Endothelial cell (in vitro differentiated cells): Measurements from ENCODE around the gene PC. TPM values are rescaled to one million over a fixed set of nuclear protein-coding genes. Genes with fewer than 3 reads are reported as not detected.

Experiments
- DNase-seq: peaks from one replicate; pipeline ENCODE4 v3.0.0; 2021; ENCODE audit warnings: low spot score
- H3K27ac Mint-ChIP-seq: one replicate; pipeline ENCODE4 v1.8.0; 2021; ENCODE audit warnings: mixed read lengths, inconsistent platforms; ENCODE audit not compliant: unreplicated experiment
- H3K27me3 Mint-ChIP-seq: one replicate; pipeline ENCODE4 v1.8.0; 2021; ENCODE audit warnings: mild to moderate bottlenecking, moderate library complexity, mixed read lengths, inconsistent platforms; ENCODE audit not compliant: unreplicated experiment
- H3K36me3 Mint-ChIP-seq: one replicate; pipeline ENCODE4 v1.8.0; 2021; ENCODE audit warnings: mild to moderate bottlenecking, low read depth, mixed read lengths, inconsistent platforms; ENCODE audit not compliant: unreplicated experiment
- H3K4me1 Mint-ChIP-seq: one replicate; pipeline ENCODE4 v1.8.0; 2021; ENCODE audit warnings: mild to moderate bottlenecking, mixed read lengths, inconsistent platforms; ENCODE audit not compliant: unreplicated experiment
- H3K4me3 Mint-ChIP-seq: one replicate; pipeline ENCODE4 v1.8.0; 2021; ENCODE audit warnings: mild to moderate bottlenecking, mixed read lengths, inconsistent platforms; ENCODE audit not compliant: unreplicated experiment
- H3K9me3 Mint-ChIP-seq: one replicate; pipeline ENCODE4 v1.8.0; 2021; ENCODE audit warnings: mixed read lengths, inconsistent platforms; ENCODE audit not compliant: unreplicated experiment
- CTCF ChIP-seq: fragments of 200-600 bp; sonication (generic); IDR thresholded peaks from one replicate; pipeline ENCODE4 v1.5.0; 2021; ENCODE audit warnings: antibody characterized with exemption; ENCODE audit not compliant: unreplicated experiment
- total RNA-seq: library from RNA; stranded (reverse); fragmentation: NEBNext Ultra II Directional; extraction: Animal tissue kit (Norgen Biotek cat#: 25700); gene quantifications from one replicate; pipeline ENCODE4 v1.2.1, GENCODE V29; 2021; ENCODE audit not compliant: unreplicated experiment

The PC gene
- total RNA-seq, 1 donor from 2014 or later, result 5.8 TPM

DNA sequence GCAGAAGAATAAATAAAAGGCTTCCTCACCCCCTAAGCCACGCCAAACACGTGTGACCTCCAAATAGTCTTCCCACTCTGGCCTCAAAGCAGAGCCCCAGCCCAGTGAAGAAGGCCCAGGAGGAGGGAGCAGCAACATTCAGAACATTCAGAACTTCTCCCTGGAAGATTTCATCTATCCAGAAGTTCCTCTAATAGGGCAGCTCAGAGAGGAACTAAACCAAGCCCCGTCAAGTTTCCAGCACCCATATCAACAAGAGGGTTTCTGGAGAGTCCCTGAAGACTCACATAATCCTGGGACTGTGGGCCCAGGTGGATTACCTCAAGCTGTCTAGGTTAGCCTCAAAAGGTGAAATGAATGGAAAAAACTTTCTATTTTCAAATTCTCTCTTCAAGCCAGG lies 39.4 kb downstream of the PC start:
- no peaks in the 10 kb centered on the region for H3K9me3 Mint-ChIP-seq
- no peak for DNase-seq
- no peak overlapping the region for H3K27ac Mint-ChIP-seq
- H3K4me3 Mint-ChIP-seq, result no peak overlapping the region
- TF ChIP-seq CTCF, result no peak
- H3K4me1 Mint-ChIP-seq, result peaks cover 5% of the 10 kb centered on the region
- peaks cover 3% of the 10 kb centered on the region for H3K36me3 Mint-ChIP-seq
- H3K27me3 Mint-ChIP-seq, result peaks cover 2% of the 10 kb centered on the region

GRCh38 chr11:66915866-66916265 lies 42.3 kb downstream of the PC start:
- Mint-ChIP-seq H3K9me3 (no peaks in the 10 kb centered on the region), H3K27me3 (no peaks in the 10 kb centered on the region), H3K4me1 (peaks cover 13% of the 10 kb centered on the region), H3K27ac (no peak overlapping the region), H3K36me3 (no peaks in the 10 kb centered on the region), H3K4me3 (no peak overlapping the region)
- DNase-seq, result no peak
- no peak for TF ChIP-seq CTCF

DNA sequence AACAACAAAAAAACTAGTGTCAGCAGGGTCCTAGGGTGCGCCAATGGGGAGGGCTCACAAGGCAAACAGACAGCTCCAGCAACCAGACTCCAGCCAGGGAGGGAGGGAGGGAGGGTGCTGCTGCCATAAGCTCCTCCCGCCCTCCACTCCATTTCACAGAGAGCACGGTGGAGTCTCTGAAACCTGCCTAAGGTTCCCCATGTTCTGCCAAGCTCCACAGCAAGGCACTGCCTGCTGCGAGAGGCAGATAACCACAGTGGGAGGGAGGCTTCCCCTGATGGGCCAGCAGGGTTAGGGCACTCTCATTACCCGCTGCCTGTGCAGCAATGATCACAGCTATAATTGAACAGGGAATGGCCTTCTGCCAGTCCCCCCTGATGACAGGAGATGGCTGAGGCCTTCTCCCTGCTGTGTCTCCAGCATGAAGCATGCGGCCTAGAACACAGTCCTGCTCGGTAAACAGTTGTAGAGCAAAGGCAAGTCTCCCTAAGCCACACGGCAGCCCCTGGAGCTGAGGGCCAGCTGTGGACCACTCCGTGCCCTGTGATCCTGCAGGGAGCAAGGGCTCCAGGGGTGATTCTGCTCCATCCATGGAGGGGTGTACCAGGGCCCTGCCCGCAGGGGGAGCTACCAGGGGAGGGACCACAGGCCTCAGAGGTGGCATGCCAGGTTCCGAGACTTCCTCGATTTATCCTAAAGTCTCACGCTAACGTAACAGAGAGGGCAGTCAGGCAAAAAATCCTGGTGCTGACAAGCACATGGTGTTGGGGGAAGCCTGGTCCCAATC lies 42.9 kb downstream of the PC start:
- DNase-seq, result no peak
- peaks cover 12% of the 10 kb centered on the region for H3K4me1 Mint-ChIP-seq
- TF ChIP-seq CTCF, result no peak

DNA sequence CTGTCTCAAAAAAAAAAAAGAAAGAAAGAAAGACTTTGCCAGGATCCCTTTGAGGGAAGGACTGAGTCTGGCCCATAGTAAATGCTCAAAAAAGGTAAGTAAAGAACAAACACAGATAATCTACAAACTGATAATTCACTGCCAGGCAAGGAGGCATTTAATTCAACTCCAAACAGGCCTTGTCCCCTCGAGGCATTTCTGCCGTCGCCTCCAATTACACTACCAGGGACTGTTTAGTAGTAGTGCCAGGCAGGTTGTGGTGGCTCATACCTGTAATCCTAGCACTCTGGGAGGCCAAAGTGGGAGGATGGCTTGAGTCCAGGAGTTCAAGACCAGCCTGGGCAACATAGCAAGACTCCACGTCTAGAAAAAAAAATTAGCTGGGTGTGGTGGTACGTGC lies 43.7 kb downstream of the PC start:
- TF ChIP-seq CTCF, result no peak

More for the DNA sequence above, 42.9 kb downstream of the PC start:
- Mint-ChIP-seq H3K4me3 (no peak overlapping the region), H3K36me3 (no peaks in the 10 kb centered on the region), H3K27me3 (no peaks in the 10 kb centered on the region), H3K9me3 (no peaks in the 10 kb centered on the region), H3K27ac (no peak overlapping the region)

DNA sequence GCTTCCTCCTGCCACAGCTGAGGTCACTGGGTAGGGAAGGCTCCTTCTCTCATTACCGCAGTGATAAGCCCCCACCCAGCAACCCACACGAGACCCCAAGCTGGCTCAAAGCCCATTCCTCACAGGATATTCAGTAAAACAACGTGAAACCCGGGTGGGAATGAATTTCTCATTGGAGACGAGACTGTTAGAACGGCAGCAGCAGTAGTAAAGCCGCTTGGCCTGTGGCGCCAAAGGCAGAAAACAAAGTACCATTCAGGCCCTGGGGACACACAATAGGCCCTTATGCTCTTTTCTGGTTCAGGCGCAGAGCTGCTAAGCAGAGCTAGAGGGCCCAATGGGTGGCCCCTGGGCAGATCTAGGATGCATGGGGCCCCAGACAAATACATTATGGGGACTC lies 45.3 kb downstream of the PC start:
- no peaks in the 10 kb centered on the region for H3K36me3 Mint-ChIP-seq
- no peaks in the 10 kb centered on the region for H3K27me3 Mint-ChIP-seq
- H3K4me1 Mint-ChIP-seq, result peaks cover 12% of the 10 kb centered on the region
- no peak for TF ChIP-seq CTCF
- H3K4me3 Mint-ChIP-seq, result no peak overlapping the region
- no peaks in the 10 kb centered on the region for H3K9me3 Mint-ChIP-seq
- H3K27ac Mint-ChIP-seq, result no peak overlapping the region
- no peak for DNase-seq

More for the DNA sequence above, 43.7 kb downstream of the PC start:
- Mint-ChIP-seq H3K9me3 (no peaks in the 10 kb centered on the region), H3K4me3 (no peak overlapping the region), H3K27ac (no peak overlapping the region), H3K4me1 (peaks cover 12% of the 10 kb centered on the region), H3K27me3 (no peaks in the 10 kb centered on the region), H3K36me3 (no peaks in the 10 kb centered on the region)
- no peak for DNase-seq
